ENCODE results near the gene EIF6.

EIF6 gene

GRCh38 chr20:35311822-35312221, 27.2 kb upstream of the EIF6 start:
- no peak for DNase-seq

- no peak for DNase-seq
These were observed 26.8 kb upstream of the EIF6 start for GRCh38 chr20:35311409-35311808.

GRCh38 chr20:35307666-35308653, 23.4 kb upstream of the EIF6 start:
- DNase-seq, result no peak

GRCh38 chr20:35306931-35307517, 22.5 kb upstream of the EIF6 start:
- DNase-seq, result no peak

- no peak for DNase-seq
These were observed 21.3 kb upstream of the EIF6 start for GRCh38 chr20:35305682-35306556.

GRCh38 chr20:35304956-35305355, 20.4 kb upstream of the EIF6 start:
- DNase-seq, result no peak

GRCh38 chr20:35303735-35304491, 19.3 kb upstream of the EIF6 start:
- DNase-seq, result peak; percentile 88

- DNase-seq, result no peak
These were observed 18.8 kb upstream of the EIF6 start for GRCh38 chr20:35303382-35303734.

GRCh38 chr20:35302421-35303335, 18.1 kb upstream of the EIF6 start:
- DNase-seq, result no peak

GRCh38 chr20:35301426-35301825, 16.9 kb upstream of the EIF6 start:
- no peak for DNase-seq

- DNase-seq, result no peak
These were observed 16.1 kb upstream of the EIF6 start for GRCh38 chr20:35300469-35301262.

GRCh38 chr20:35299780-35300179, 15.2 kb upstream of the EIF6 start:
- DNase-seq, result no peak

GRCh38 chr20:35298264-35298663, 13.7 kb upstream of the EIF6 start:
- no peak for DNase-seq

- DNase-seq, result no peak
These were observed 13.2 kb upstream of the EIF6 start for GRCh38 chr20:35297740-35298139.

- DNase-seq, result no peak
These were observed 12.6 kb upstream of the EIF6 start for GRCh38 chr20:35297155-35297554.

- no peak for DNase-seq
These were observed 11.6 kb upstream of the EIF6 start for GRCh38 chr20:35296101-35296554.

- no peak for DNase-seq
These were observed 11.1 kb upstream of the EIF6 start for GRCh38 chr20:35295674-35296073.

- no peak for DNase-seq
These were observed 10.5 kb upstream of the EIF6 start for GRCh38 chr20:35295058-35295457.

- DNase-seq, result no peak
These were observed 9.7 kb upstream of the EIF6 start for GRCh38 chr20:35294293-35294685.
